HG02884 (cell line): ENCODE data around the gene GPR151.
A peak's percentile ranks its signal among the peaks of the same experiment; 100 is the strongest.
"Not testable (repeated sequence)": the region's sequence is repeated elsewhere in the genome, so short reads cannot be mapped to it uniquely, and the experiment has no call there.

Source experiments
- ATAC-seq: cut with Tn5 transposase; IDR thresholded peaks from one replicate; pipeline ENCODE4 v1.9.1; 2021; ENCODE audit warnings: mild to moderate bottlenecking, moderate library complexity; ENCODE audit not compliant: unreplicated experiment

The GPR151 gene

DNA sequence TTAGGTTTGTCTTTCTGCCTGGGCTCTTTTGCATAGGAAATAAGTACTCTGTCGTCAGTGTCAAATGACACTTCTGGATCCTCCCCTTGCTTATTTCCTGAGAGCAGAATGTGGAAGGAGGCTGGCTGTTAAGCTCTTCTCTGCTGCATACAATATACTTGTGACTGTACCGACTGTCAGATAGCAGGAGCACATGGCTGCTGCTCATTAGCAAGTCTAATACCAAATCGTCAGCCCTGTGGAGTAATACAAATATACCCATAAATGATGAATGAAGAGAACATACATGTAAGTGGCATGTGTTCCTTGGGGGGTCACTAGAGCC is at the start of gene GPR151:
GPR151 (minus strand) TSS at position 40 of the 325 bp plus-strand sequence. CDS start 77 bp downstream, outside the sequence.
- ATAC-seq: no peak

DNA sequence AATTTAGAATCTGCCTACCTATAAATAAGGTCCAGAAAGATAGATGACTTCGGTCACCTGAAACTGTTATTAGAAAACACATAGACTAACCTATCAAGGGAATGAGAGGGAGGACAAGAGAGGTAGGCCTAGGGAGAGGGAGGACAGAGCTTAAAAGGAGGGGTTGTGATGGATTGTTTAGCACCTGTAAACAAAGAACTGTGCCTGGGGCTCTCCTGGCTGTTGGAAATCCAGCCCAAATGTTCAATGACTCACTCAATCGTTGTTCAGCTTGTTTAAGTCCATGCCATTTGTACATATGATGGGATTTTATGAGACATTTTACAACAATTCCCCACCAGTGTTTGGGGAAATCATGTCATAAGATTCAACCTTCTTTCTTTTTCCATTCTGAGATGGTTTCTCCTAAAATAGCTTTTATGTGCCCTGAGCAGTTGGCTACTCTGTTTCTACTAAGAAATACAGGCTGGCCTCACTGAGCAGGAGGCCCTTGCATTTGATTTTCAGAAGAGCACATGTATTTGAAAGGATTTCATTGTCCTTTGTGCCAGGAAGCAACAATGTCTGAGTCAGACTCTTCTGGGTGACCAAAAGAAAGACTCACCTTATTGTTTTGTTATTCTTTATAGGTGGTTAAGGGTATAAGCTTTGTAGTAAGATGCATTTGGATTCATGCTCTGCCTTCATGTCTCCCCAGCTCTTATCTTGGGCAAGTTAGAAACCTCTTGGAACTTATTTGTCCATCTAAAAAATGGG is 48.2 kb upstream of the GPR151 start:
- ATAC-seq: no peak

DNA sequence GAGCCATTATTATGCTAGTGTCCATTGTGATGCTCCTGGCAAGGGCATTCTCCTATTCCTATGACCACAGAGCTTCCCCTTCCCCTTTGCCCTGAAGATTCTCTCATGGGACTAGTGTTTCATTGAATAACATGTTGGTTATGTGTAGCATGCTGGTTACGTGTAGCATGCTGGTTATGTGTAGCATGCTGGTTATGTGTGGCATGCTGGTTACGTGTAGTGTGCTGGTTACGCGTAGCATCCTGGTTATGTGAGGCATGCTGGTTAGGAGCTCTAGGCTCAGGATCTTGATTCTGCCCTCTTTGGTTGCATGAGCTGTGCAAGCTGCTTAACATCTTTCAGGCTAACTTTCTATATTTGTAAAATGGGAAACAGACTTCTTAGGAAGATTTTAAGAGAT is 46.5 kb upstream of the GPR151 start:
- no peak for ATAC-seq

DNA sequence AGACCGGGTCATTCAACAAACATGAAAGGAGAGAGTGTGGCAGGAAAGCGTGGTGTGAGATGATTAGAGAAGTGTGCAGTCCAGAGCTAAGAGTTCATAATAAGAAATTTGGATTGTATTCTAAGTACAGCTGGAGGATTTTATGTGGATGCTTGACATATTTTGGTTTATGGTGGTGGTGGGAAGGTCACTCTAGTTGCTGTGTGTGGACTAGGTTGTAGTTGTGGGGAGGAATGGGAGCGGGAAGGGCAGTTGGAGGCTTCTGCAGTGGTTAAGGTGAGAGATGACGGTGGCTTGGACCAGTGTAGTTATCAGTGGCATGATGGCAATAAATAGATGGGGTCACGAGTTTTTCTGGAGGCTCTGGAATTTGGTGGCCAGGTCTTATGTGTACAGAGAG is 45.7 kb upstream of the GPR151 start:
- no peak for ATAC-seq

DNA sequence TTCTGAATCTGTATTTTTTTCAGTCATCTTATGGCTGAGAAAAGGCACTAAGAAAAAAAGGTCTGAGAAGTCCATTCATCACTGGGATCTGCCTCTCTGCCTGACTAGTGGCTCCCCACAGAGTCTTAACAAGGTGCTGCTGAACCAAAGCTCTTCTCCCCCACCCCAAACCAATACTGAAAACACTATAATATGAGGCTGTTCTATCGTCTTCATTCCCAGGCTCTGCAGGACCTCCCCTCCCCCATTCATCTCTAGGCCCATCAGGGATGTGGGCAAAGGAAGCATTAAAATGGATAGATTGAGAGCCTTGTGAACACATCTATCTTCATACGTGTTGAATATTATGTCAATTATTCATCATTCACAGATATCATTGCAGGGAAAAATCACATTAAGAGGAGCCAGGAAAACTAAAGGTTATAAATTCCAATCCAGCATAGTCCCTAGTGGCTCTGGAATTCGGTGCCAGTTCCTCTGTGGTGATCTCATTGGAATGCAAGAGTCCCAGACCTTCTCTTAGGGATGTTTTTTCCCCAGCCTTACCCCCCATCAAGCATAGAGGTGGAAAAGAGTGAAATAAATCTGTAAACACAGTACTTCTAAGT is 44.3 kb upstream of the GPR151 start:
- no peak for ATAC-seq

DNA sequence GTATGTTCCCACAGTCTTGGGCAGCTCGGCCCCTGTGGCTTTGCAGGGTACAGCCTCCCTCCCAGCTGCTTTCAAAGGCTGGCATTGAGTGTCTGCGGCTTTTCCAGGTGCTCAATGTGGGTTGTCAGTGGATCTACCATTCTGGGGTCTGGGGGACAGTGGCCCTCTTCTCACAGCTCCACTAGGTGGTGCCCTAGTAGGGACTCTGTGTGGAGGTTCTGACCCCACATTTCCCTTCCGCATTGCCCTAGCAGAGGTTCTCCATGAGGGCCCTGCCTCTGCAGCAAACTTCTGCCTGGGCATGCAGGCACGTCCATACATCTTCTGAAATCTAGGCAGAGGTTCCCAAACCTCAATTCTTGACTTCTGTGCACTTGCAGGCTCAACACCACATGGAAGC is 40.9 kb upstream of the GPR151 start:
- not testable (repeated sequence) for ATAC-seq

DNA sequence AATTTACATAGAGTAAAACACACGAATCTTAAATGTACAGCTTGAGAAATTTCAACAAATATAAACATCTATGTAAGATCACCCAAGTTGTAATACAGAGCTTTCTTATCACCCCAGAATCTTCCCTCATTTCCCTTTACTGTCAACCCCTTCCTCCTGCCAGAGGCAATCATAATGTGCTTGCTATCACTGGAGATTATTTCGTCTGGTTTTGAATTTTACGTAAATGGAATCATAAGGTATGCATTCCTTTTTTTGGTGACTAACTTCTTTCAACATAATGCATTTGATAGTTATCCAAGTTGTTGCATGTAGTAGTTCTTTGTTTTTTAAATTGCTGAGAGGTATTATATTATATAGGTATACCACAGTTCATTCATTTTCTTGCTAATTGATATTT is 37.5 kb upstream of the GPR151 start:
- no peak for ATAC-seq

DNA sequence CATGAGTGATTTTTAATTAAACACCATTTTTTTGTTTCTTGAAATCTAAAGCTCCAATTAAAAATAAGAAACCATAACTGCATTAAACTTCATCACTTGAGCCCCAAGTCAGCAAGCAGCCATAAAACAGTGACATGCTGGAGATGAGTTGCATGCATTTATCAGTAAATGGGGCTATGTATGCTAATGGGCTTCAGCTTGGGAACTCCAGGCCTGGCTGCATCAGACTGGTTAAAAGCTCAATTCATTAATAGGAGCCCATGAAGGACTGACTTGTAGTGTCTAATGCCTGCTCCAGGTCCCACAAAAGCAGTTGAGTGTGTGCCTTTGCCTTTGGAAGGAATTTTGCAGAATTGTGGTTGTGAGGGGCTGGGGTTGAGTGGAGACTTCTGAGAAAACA is 33.6 kb upstream of the GPR151 start:
- ATAC-seq: no peak

DNA sequence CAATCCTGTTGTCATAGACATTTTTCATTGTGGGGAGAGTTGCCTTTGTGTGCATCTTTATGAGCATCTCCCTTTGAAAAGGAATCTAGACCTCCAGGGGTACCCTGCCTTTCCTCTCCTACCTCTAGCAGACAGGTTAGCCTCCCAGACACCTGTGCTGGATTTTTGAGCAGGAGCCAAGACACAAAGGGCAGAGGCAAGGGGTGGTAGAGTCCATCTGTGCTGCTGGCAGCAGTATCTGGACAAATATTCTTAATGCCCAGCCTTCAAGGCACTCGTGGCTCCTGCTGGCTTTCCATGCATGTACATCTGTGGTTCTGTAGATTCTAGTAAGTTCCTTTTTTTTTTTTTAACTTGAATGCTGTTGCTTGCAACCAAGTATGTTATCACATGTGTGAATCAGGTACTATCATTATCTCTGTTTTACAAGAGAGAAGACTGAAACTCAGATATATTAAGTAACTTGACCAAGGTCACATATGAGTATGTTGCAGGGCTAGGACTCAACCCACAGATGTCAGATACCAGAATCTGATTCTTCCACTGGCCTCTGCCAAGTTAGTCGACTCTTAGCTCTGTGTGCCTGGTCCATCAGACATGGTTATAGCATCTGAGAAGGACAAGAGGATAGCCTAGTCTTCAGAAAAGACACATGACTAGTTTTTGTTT is 32.9 kb upstream of the GPR151 start:
- peak; percentile 64 for ATAC-seq

DNA sequence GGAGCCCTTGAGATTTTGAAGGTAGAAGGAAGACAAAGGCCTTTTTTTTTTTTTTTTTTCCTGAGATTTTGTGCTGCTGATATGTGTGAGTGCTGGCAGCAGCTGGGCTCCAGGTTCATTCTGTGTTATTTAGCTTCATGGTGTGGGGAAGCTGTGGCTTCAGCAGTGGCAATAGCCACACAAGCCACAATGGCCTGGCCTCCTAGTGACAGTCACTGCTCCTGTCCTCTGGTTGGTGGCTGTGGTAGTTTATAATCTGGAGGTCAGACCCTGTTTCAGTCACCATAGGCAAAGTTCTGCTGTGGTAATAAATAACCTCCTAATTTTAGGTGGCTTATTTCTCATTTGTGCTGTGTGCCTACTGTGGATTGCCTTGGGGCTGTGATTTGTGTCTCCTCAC is 28.2 kb upstream of the GPR151 start:
- ATAC-seq: no peak

DNA sequence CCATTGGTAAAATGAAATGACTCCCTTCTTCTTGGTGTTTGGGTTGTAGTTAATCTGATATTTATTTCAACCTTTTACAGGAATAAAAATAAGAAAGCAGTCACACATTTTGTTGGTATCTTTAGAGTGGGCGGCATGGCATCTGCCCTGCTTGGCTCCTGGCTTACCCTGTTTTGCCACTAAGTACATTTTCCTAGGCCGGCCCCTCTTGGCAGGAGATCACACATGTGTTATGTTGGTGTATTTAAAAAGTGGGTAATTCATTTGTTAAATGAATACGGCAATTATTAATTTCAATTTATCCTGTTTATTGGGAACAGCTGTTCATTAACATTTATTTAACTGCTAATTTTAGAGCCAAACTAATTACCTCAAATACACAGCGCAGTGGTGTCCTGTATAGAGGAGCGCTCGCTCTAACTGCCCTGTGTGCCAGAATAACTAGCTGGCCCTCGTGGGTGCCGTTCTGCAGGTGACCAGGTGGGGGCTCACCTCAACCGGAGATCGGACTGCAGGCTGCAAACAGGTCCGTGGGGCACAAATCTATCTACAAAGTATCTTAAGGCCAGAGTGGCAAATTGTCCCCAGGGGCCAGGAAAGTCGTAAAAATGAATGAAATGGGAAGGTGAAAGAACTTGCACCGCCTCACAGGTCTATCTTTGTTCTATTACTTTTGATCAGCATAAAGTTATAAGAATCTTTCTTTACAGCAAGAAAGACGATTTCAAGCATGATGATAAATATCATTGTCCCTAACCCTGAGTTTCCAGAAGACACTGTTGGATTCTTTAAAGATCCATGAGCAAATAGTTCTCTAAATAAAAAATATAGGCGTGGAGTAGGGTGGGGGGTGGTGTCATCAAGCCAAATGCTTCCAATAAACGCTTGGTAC is 26.2 kb upstream of the GPR151 start:
- ATAC-seq: peak; percentile 96

DNA sequence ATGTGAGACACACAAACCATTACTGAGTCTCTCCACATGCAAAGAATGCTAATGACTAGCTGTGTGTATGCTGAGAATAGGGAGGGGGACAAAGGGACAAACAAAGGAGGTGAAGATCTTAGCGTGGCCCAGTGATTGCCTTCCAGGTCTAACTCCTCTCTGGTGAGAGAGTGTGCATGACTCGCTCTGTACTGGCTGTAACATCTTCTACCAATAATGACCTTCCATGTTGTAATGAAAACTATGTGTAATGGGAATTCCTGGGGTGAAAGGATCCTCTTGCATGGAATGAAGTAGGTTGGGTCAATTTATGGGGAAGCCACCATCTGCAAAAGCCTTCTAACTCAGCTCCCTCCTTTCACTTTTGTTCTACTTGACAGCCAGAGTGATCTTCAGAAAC is 24.4 kb upstream of the GPR151 start:
- ATAC-seq: no peak

DNA sequence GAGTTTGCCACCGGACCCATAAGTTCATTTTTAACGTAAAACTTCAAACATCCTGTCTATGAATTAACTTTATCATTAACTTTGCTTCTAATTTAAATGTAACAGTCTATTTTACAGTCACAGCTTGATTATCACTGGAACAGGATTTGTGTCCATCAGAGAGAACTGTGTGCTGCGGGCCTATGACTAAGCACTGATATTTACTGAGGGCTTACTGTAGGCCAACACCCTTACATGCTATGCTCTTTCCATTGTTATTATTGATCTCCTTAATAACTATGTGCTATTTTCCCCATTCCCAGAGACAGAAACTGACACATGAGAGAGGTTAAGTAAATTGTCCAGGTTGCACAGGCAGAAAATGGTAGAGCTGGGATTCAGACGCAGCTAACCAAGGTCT is 24.0 kb upstream of the GPR151 start:
- no peak for ATAC-seq

DNA sequence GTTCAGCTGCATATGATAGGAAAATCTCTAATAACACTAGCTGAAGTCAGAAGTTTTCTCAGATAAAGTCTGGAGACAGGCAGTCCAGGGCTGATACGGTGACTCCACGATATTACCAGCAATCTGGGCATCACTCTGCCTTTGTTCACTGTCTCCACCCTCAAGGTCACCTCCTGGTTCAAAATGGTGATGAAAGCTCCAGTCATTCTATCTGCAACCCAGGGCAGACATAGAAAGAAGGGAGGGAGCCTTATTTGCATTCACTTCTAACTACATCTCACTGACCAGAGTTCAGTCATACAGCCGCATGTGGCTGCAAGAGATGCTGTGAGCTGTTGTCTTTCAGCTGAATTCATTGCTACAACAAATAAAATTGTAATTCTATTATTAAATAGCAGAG is 22.4 kb upstream of the GPR151 start:
- no peak for ATAC-seq

DNA sequence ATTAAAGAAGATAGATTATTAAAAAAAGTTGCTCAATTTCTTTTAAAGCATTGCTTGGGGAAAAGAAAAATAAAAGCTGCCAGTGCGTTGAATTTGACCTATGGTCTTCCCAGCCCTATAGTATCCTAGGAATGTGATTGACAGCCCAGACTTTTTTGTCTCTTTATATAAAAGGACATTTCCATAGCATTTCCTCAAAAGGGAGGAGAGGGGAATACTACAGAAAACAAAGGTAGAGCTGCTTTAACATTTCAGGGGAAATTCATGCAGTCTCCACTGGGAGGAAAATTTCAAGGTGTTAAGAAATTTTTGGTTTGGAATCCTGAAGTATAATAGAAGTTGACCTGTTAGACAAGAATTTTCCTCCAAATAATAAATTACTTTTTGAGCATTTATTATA is 17.9 kb upstream of the GPR151 start:
- no peak for ATAC-seq

DNA sequence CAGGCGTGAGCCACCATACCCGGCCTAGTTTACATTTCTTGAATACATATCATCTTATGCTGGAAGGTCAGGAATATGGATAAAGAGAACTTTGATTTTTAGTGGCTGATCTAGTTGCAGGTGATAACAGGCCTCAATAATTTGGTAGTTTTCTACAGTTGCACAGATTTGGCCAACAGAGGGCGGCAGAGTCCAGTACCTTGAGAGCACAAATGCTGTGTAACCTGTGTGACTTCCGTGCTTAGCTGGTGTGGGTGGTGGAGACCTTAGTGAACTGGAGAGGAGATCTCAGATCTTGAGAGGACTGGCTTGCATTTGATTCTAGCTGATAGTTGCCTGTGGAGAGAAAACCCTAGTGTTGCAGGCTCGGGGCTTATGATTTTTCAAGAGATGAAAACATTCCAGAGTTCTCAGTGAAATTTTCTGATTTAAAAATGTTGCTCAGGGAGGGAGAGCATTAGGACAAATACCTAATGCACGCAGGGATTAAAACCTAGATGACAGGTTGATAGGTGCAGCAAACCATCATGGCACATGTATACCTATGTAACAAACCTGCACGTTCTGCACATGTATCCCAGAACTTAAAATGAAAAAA is 17.4 kb upstream of the GPR151 start:
- ATAC-seq: peak; percentile 98

DNA sequence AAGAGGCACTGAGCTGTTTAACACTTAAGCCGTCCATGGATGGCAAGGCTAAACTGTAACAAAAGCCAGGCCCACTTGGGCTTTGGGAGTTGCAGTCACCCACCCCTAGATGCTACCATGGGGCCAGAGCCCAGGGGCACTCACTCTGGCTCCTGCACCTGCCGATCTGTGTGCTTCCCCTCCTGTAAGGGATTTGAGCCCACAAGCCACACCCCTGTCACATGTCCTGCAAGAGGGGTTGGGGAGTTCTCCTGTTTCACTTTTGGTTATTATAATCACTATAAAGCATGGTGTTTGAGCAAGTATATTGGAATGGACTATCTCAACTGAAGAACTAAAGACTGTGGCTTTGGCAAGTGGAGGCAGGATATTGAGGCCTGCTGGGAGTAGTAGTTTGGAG is 14.0 kb upstream of the GPR151 start:
- ATAC-seq: peak; percentile 42

DNA sequence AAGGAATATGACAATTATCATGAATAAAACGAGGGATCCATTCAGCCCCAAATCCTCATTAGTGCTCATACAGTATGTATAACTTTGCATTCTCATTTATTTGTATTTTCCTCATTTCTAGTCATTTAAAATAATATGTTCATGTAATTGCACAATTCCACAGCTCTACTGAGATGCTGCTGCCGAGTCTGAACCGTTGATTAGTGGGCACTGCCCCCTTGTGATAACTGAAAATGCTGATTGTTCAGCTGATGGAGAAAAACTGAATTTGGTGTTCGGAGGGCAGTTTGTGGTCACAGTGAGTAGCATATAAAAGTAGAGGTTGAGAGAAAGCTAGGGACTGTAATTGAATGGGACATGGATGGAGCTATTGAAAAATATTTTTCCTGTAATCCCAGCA is 12.2 kb upstream of the GPR151 start:
- ATAC-seq: no peak

DNA sequence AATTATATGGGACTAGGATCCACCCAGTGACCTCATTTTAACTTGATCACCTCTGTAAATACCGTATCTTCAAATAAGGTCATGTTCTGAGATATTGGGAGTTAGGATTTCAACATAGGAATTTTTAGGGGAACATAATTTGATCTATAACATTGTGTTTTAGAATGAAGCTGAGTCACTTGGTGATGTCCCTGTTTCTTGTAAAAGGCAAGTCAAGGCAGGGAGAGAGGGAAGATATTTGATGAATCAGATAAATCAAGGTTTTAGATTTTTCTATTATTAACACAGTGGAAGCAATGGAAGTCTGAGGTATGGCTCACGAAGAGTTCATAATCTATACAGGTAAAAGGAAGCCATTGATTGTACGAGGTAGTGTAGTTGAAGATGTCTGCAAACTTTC is 11.8 kb upstream of the GPR151 start:
- no peak for ATAC-seq

DNA sequence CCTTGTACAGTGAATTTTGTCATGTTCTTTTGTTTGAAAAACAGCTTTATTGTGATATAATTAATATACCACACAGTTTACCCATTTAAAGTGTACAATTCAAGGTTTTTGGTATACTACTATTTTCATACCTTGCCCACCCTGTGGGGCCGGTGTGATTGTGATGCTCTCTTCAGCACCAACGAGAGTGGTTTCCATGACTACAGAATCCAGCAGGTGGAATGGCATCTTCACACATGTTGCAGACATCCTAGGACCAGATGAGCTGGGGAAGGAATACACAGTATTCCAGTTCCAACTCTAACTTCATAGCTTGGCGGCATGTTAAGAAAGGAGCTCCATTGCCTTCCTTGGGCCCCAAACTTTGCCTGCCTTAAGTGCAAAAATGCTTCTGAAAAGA is 7.7 kb upstream of the GPR151 start:
- ATAC-seq: no peak
